AML-193 (cell line): ENCODE data around the gene ARHGEF10L.

Source experiments
- DNase-seq, 2 experiments: peaks; one replicate each; lab custom pipeline; 2025; lab: John Stamatoyannopoulos, UW

Gene ARHGEF10L

DNA sequence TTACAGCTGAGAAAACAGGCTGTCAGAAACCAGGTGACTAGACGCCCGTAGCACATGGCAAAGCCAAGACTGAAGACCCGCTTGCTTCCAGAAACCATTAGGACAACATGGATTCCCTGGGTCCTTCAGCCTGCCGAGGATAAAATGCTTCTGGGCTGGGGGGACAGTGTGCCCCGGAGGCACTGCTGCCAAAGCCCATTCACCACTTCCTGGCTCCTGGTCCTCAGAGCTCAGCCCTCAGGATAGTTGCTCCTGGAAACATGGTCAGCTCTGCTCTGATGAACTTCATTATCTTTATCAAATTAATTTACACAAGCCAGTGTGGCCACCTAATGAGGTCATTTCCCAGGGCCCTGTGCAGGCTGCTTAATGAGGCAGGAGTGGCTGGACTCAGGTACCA, 174.5 kb downstream of the ARHGEF10L start:
- no peak for DNase-seq

DNA sequence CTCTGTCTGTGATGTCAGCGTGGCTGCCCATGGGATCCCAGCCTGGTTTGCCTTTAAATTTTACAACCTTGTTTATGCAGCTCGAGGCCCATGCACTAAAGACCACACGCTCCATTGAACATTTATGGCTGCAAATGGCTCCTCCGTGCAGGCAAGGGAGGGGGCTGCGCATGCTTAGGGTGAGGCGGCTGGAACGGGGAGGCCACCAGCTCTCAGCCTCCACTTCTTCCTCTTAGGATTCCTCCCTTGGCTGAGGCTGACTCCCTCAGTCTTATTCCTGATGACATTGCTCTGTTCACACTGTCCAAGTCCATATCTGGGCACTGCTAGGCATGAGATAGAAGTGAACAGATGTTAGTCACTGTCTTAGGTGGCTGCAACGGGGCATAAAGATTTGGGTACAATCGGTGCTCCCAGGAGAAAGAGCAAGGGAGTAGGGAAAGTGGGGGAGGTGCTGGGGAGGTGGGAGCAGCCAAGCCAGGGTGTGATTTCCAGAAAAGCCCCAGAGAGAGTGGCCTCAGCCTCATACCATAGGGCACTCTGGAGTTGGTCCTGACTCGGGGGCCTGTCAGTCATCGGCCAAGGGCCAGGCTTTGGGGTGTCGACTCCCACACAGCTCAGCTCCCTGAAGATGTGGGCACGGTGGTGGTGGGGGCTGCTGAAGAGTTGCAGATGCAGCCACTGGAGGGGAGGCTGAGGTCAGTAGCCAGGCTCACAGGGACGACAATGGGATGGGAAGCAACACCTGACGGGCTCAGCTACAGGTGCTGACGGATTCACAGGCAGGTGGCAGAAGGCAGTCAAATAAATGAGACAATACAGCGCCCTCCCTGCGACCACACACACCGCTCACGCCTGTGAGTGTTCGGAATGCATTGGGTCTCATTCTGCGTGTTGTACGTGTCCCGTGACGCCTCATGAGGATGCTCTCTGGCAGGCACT, 178.4 kb downstream of the ARHGEF10L start:
- no peak for DNase-seq

DNA sequence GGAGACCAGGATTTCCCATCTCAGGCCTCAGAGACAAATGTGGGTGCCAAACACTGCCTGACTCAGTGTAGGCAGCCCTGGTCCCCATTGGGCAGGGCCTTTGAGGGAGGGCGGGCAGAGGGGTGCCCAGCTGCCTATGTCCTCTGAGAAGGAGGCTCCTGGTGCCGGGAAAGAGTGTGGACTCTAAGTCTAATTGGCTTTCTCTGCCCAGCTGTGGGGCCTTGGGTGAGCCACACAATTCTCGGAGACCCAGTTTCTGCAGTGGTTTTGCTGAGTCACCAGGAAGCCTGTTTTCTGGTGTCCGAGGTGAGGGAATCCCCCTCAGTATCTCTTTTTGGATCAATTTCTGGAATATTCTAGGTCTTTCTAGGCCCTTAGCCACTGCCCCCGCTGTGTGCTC, 180.4 kb downstream of the ARHGEF10L start:
- no peak for DNase-seq

DNA sequence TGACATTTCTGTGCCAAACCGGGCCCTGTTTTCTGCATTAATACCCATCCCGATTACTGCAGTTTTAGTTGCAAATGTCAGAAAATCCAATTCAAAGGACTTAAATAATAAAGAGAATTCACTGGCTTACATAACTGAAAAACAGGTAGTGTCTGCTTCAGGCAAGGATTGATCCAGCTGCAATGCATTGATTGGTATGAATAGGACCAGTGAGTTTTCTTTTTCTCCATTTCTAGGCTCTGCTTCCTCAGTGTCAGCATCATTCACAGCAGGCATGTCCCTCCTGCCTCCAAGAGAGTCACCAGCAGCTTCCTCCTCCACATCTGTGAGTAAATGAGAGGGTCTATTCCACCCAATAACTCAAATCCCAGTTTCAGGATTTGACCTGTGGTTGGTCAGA, 181.9 kb downstream of the ARHGEF10L start:
- DNase-seq: no peak

DNA sequence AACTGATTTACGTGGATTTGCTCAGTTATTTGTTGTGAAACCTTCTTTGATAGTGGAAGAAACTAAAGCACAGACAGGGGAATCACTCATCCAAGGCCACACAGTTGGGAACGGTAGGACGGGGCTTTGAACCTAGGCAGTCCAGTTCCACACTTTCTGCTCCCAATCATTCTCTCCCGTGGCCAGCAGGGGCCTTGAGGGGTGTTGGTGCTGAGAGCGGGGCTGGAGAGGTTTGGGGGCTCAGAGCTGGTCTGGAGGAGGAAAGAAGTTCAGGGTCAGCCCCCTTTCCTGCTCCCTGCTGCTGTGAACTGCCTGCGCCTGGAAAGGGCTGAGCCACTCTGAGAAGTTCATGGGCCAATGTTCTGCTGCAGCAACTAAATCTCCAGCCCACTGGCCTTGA, 184.2 kb downstream of the ARHGEF10L start:
- no peak for DNase-seq

DNA sequence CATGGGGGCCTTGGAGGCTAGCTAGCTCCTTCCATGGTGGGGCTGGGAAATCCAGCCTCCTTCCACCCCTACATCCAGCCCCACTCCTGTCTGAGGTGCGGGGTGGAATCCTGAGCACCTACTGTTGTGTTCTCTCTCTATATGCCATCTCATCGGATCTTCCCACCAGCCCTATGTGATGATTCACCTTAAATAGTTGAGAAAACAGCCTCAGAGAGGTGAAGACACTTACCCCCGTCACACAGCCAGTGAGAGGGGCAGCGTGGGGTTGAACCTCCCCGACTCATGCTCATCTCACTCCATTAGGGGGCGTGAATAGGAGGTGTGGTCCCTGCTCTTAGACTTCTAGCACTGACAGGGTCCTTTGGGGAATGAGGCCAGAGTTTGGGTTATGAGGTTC, 184.7 kb downstream of the ARHGEF10L start:
- no peak for DNase-seq

DNA sequence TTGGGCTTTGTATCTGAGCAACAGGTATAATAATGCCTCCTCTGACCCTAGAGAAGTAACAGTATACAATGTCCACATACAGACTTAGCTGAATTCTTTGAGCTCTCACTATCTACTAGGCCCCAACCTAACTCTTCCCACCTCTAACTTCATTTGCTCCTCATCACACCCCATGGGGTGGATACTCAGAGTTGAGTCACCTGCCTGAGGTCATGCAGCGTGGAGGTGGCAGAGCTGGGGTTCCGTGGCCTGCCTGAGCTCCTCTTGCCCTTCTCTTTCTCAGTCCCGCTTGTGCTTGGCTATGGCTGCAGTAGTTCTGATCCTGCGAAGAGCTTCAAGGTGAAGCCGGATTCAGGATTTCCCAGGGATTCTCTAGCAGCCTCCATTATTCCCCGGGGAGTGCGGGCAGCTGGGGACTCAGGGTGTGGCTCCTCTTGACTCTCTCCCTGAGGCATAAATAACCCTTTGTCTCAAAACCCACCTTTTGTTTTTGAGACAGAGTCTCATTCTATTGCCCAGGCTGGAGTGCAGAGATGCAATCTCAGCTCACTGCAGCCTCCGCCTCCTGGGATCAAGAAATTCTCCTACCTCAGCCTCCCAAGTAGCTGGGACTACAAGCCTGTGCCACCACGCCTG, 185.7 kb downstream of the ARHGEF10L start:
- no peak for DNase-seq

DNA sequence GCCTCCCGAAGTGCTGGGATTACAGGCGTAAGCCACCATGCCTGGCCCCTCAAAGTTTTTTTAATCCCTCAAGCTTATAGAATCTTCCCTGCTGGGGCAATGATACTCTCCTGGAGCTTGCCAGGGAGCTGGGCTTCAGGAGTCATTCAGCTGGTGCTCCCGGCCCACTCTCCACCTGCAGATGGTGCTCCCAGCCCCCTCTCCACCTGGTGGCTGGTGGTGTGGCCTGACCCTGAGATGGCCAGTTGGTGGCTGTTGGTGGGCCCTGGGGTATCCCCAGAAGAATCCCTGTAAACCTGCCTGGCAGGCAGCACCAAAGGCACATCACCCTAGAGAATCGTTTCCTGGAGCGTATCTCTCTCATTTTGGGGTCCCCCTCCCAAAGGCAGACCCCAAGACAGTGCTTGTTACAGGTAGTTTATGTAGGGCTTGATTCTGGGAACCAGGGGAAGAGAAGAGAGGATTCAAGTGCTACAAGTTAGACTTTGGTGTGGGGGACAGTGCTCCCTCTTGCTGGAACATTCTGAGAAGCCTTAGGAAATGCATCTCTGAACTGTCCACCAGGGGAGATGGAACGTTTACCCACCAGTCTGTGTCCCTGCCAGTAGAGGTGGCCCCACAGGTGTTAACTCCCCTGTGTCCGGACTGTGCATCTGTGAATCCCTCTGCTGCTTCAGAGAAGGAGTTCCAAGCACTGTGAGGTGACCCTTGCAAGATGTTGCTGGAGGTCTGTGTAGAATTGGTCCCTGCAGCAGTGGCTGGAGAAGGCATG, 186.5 kb downstream of the ARHGEF10L start:
- no peak for DNase-seq

DNA sequence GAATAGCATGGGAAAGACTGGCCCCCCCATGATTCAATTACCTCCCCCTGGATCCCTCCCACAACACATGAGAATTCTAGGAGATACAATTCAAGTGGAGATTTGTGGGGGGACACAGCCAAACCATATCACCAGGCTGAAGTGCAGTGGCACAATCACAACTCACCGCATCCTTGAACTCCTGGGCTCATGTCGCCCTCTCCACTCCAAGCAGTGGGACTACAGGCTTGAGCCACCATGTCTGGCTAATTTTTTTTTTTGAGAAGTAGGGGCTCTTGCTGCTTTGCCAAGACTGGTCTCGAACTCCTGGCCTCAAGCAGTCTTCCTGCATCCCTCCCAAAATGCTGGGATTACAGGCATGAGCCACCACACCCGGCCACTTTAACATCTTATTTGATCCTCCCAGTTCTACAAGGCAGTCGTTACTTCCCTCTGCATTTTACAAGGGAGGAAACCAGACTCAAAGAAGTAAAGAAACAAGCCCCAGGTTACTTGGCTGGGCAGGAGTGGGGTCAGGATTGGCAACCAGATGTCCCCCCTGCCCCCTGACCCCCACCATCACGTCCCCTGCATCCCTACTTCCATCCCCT, 188.7 kb downstream of the ARHGEF10L start:
- DNase-seq: no peak

DNA sequence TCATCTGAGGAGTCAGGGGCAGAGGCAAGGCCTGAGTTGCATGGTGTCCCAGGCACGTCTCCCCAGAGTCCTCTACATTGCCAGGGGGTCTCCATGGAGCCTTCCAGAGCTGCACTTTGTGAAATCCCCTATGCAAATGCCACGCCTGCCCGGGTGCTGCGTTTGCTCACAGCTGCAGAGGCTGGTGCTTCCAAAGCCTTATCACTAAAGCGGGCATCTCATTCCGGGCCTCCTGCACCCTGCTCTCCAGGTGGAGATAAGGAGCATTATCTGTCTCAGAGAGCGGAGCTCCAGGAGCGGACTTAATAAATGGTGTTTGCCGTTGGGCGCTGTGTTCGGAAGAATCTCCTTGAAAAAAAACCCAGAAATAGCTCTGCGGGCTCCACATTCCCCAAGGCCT, 189.8 kb downstream of the ARHGEF10L start:
- DNase-seq: no peak

DNA sequence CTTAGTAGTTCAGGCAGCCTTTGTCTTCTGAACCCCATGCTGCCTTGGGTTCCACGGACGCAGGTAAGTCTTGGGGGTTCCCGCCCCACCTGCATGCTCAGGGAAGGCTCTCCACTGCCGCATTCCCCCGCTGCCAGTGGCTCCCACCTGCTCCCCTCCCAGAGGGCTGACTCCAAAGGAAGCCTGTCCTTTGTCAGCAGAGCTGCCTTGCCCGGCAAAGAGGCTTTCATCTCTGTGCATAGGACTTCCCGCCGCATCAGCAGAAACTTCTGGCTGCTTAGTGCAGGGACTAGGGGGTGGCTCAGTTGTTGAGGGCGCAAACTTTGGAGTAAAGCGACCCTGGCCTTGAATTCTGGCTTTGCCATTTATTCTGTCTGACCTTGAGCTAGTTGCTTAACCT, 190.4 kb downstream of the ARHGEF10L start:
- no peak for DNase-seq

DNA sequence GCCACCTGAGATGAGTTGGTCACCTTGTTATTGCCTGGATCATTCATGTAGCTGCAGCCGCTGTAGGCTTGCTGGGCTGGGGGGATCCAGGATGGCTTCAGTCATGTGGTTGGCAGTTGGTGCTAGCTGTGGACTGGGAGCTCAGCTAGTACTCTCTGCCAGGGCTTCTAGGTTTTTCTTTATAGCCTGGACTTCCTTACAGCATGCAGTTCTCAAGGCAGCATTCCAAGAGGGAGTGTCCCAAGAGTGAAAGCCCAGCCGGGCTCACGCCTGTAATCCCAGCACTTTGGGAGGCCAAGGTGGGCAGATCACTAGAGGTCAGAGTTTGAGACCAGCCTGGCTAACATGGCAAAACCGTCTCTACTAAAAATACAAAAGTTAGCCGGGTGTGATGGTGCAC, 192.0 kb downstream of the ARHGEF10L start:
- DNase-seq: no peak

DNA sequence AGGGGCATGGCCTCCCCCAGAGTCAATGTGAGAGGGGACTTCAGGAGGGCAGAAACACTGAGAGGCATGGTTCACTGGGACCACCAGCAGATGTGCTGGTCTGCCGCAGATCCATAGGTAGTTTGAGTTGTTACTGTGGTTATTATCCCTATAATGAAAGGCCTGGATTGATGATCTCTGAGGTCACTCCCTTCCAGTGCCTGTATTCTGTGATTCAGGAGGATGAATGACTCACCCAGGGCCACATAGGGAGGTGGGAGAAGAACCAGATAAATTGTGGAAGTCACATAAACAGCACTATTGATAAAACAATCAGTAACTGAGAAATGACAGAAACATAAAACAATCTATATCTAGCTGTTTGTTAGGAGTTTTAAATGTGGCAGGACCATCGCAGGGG, 193.0 kb downstream of the ARHGEF10L start:
- no peak for DNase-seq

DNA sequence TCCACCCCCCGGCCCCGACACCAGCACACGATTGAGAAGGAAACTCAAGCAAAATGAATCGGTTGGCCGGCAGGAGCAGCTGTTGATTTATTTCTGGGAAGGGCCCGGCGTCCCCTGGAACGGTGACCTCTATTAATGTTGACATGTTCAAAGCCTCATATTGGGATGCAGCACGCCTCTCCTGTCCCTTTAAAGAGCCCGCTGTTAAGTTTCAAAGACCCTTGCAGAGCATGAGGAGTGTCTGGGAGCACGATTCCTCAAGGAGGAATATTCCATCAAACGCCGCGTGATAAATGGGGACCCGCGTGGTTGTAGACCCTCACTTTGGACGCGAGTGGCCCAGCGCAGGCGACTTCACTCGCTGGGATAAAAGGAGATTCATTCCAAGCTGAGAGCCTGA, 194.2 kb downstream of the ARHGEF10L start:
- no peak for DNase-seq

DNA sequence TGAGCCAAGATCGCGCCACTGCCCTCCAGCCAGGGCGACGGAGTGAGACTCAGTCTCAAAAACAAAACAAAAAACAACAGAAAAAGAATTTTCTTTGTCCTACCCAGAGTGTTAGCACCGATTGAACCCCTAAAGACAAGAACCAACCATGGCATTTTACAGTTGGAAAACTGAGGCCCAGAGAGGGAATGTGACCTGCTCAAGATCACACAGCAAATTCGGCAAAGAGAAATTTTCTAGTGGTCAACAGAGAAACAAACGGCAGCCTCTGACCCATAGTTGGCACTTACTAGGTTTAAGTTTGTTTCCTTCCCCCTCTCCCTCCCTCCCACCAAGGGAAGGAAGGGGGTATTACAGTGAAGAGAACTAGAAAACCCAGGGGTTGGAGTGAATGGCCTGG, 195.1 kb downstream of the ARHGEF10L start:
- DNase-seq: no peak

DNA sequence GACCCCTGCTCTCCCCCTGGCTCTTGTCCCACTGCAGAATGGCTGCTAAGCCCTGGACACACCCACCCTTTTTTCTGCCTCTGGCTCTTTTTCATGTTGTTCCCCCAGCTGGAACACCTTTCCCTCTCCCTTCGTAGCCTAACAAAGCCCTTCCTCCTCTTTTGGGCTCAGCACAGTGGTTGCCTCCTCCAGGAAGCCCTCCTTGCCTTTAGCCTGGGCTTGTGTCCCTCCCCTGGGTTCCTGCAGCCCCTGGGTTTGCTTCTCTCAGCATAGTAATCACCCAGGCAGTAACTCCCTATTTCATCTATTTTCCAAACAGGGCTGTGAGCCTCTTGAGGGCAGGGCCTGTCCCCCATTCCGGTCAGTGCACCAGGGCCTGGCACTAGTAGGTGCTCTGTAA, 195.8 kb downstream of the ARHGEF10L start:
- DNase-seq: no peak

DNA sequence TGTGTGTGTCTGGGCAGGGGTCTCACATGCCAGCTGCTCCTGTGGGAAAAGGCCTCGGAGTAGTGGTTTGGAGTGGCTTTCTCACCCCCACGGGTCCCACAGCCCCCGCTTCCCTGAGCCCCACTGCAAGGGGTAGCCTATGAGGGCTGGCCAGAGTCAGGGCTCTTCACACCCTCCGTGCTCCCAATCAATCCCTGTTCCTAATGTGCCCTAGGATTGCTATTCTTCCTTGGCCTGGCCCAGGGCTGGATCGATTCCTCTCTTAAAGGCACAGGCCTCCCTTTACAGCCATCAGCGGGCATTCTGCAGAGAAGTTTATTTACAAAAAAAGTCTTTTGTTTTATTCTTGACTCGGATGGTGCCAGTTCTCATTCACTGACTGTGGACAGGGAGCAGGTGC, 196.3 kb downstream of the ARHGEF10L start:
- no peak for DNase-seq

DNA sequence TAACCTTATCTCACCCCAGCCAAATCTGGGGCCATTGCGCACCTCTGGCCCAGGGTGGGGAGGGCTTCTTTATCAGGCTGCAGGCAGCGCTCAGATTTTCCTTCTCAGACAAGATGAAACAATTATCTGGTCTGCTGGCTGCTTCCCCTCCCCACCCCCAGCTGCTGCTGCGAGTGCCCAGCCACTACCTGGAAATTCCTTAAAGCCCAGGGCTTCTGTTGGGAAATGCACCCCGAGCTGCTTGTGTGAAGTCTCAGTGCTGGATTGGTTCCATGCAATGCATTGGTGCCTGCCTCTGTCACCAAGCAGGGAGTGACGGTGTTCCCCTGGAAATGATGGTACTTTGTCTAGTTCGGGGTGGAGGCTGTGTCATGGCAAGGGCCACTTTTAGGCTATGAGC, 197.1 kb downstream of the ARHGEF10L start:
- DNase-seq: no peak

DNA sequence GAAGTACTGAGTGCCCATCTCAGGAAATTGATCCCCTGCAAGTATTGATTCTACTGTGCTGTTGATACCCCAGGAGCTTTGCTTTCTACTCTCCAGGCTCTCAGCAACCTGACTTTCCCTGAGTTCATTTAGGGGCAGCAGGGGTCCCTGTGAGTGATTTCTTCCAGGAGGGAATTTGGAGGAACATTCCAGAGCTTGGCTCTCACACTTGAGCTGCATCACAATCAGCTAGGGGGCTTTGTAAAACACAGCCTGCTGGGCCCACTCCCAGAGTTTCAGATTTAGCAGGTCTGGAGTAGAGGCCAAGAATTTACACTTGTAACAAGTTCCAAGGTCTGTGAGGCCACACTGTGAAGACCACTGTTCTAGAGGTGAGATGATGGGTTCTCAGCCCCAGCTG, 199.6 kb downstream of the ARHGEF10L start:
- DNase-seq: no peak

DNA sequence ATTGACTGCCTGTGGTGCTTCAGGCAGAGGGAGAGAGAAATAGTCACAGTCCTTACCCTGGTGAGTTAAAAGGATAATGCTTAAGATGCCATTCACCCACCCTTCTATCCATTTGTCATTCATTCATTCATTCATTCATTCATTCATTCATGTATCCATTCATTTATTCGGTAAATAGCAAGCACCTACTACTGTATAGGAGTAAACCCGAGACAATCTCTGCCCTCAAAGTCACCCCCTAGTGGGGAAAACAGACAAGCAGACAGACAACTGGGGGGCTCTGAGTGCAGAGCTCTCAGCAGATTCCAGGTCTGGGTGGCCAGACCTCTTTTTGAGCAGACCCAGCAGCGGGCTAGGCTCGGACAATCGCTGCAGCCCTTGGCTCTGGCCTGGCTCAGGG, 201.6 kb downstream of the ARHGEF10L start:
- DNase-seq: no peak

DNA sequence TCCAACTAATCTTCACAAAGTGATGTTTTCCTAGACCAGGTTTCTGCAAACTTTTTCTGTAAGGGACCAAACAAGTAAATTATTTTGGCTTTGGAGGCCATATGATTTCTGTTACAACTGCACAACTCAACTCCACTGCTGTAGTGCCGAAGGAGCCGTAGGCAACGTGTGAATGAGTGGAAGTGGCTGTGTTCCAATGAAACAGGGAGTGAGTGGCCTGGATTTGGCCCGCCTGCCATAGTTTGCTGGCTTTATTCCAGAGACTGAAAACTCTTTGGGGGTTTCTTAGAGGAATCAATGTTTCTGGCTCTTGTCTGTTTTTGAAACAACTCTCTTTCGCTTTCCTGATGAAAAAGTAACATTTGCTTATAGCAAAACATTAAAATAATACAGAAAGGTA, 203.1 kb downstream of the ARHGEF10L start:
- DNase-seq: no peak

DNA sequence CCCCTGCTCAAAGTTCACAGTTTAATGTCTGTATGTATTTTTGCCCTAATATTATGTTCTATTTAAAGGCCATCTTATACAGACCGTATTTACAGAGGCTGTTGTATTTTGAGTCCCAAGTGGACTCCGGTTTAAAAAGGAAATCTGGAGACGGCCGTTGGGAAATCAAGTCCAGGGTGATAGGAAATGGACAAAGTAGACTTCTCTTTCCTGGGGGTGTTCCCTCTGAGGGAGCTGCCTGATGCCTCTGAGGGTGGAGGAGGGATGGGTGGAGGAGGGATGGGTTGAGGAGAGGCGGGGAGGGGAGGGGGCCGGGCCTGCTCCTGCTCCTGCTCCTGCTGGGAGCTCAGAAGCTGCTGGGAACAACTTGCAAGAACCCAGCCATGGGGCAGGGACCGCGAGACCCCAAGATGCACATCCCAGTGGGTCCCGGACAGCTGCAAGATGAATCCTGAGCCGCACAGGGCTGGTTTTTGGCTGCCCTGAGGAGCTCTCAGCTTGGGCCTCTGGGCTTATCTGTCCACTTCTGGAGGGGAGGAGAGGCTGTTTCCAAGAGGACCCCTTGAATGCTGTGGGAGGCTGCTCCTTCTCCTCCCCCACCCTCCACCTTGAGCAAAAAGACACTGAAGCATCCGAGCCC, 203.6 kb downstream of the ARHGEF10L start:
- no peak for DNase-seq
